HG03103 (cell line): ENCODE data around the gene MSMB.

Source experiments
- ATAC-seq: cut with Tn5 transposase; IDR thresholded peaks from one replicate; pipeline ENCODE4 v1.9.1; 2021; ENCODE audit warnings: low read depth; ENCODE audit not compliant: unreplicated experiment

MSMB gene

GRCh38 chr10:46035923-46036849 lies 9.9 kb downstream of the MSMB start:
- ATAC-seq = no peak

- no peak for ATAC-seq
Observed at GRCh38 chr10:46033602-46034011, 12.5 kb downstream of the MSMB start.

- ATAC-seq = no peak
Observed at GRCh38 chr10:46031648-46032532, 14.2 kb downstream of the MSMB start.

GRCh38 chr10:46030091-46030937 lies 15.8 kb downstream of the MSMB start, which contains the start of gene NCOA4:
Gene NCOA4 (minus strand): TSS chr10:46030623. CDS start chr10:46016680, 13,943 bp downstream.
- peak; percentile 96 for ATAC-seq

- ATAC-seq = no peak
Observed at GRCh38 chr10:46029461-46030030, 16.5 kb downstream of the MSMB start.

- ATAC-seq = peak; percentile 35
Observed at GRCh38 chr10:46028584-46029460, 17.2 kb downstream of the MSMB start.

- ATAC-seq = no peak
Observed at GRCh38 chr10:46026106-46026505, 20.0 kb downstream of the MSMB start.

- no peak for ATAC-seq
Observed at GRCh38 chr10:46025406-46025805, 20.7 kb downstream of the MSMB start.

- no peak for ATAC-seq
Observed at GRCh38 chr10:46024948-46025347, 21.1 kb downstream of the MSMB start.

GRCh38 chr10:46022978-46023702 lies 22.9 kb downstream of the MSMB start:
- ATAC-seq = peak; percentile 91

GRCh38 chr10:46020344-46020657 lies 25.8 kb downstream of the MSMB start:
- ATAC-seq = no peak

- ATAC-seq = no peak
Observed at GRCh38 chr10:46019569-46020343, 26.3 kb downstream of the MSMB start.

- no peak for ATAC-seq
Observed at GRCh38 chr10:46019177-46019528, 26.9 kb downstream of the MSMB start.

- no peak for ATAC-seq
Observed at GRCh38 chr10:46018453-46019176, 27.5 kb downstream of the MSMB start.

- ATAC-seq = no peak
Observed at GRCh38 chr10:46017733-46018132, 28.3 kb downstream of the MSMB start.

- ATAC-seq = no peak
Observed at GRCh38 chr10:46016811-46017210, 29.3 kb downstream of the MSMB start.

GRCh38 chr10:46016190-46016589 lies 29.9 kb downstream of the MSMB start:
- ATAC-seq = no peak
